Mesendoderm (in vitro differentiated cells): ENCODE results near the gene TEP1.
"Not testable (repeated sequence)": the region's sequence is repeated elsewhere in the genome, so short reads cannot be mapped to it uniquely, and the experiment has no call there.

ENCODE experiments used
- DNase-seq: peaks from one replicate; pipeline ENCODE4 v3.0.0; 2013
- H2AK5ac ChIP-seq: 2 replicates; pipeline ENCODE4 v1.6.1; 2013; ENCODE audit warnings: low read length, inconsistent platforms
- H2BK120ac ChIP-seq: 2 replicates; pipeline ENCODE4 v1.6.1; 2013; ENCODE audit warnings: low read depth, mild to moderate bottlenecking, low read length, moderate library complexity, mixed read lengths
- H2BK15ac ChIP-seq: replicated peaks from 2 replicates; pipeline ENCODE4 v1.6.1; 2013; ENCODE audit warnings: low read depth, mild to moderate bottlenecking, moderate library complexity
- H2BK5ac ChIP-seq: 2 replicates; pipeline ENCODE4 v1.6.1; 2013; ENCODE audit warnings: low read length, inconsistent platforms
- H3K18ac ChIP-seq: 2 replicates; pipeline ENCODE4 v1.6.1; 2013; ENCODE audit warnings: mild to moderate bottlenecking, low read length, mixed read lengths
- H3K23ac ChIP-seq: one replicate; pipeline ENCODE4 v1.6.1; 2013; ENCODE audit warnings: low read length
- H3K27ac ChIP-seq: 2 replicates; pipeline ENCODE4 v1.5.1; 2013; ENCODE audit warnings: low read depth, mild to moderate bottlenecking, inconsistent platforms, low read length, moderate library complexity
- H3K27me3 ChIP-seq: 2 replicates; pipeline ENCODE4 v1.6.1; 2013; ENCODE audit warnings: low read length, control low read depth, mild to moderate bottlenecking, inconsistent platforms; ENCODE audit not compliant: insufficient read depth, poor library complexity
- H3K36me3 ChIP-seq: 2 replicates; pipeline ENCODE4 v1.6.1; 2013; ENCODE audit warnings: low read length, inconsistent platforms; ENCODE audit not compliant: control insufficient read depth, insufficient read depth
- H3K4ac ChIP-seq: one replicate; pipeline ENCODE4 v1.6.1; 2013; ENCODE audit warnings: low read depth, mild to moderate bottlenecking, low read length, moderate library complexity
- H3K4me1 ChIP-seq: 2 replicates; pipeline ENCODE4 v1.6.1; 2013; ENCODE audit warnings: low read depth, low read length, inconsistent platforms; ENCODE audit not compliant: control insufficient read depth
- H3K4me2 ChIP-seq: 2 replicates; pipeline ENCODE4 v1.6.1; 2013; ENCODE audit warnings: low read length
- H3K4me3 ChIP-seq: 2 replicates; pipeline ENCODE4 v1.5.1; 2013; ENCODE audit warnings: mild to moderate bottlenecking, low read length
- H3K56ac ChIP-seq: one replicate; pipeline ENCODE4 v1.6.1; 2013; ENCODE audit warnings: low read length
- H3K79me1 ChIP-seq: 2 replicates; pipeline ENCODE4 v1.6.1; 2013; ENCODE audit warnings: low read length, inconsistent platforms
- H3K79me2 ChIP-seq: 2 replicates; pipeline ENCODE4 v1.6.1; 2013; ENCODE audit warnings: mild to moderate bottlenecking, low read length; ENCODE audit not compliant: control insufficient read depth, insufficient read depth
- H3K9ac ChIP-seq: 2 replicates; pipeline ENCODE4 v1.6.1; 2013; ENCODE audit warnings: low read length, inconsistent platforms
- H4K5ac ChIP-seq: one replicate; pipeline ENCODE4 v1.6.1; 2013; ENCODE audit warnings: low read length
- H4K8ac ChIP-seq: one replicate; pipeline ENCODE4 v1.6.1; 2013; ENCODE audit warnings: low read depth, mild to moderate bottlenecking, control low read depth, low read length, moderate library complexity
- WGBS: extraction: QIAGEN DNeasy Blood & Tissue Kit; methylation state at CpG from one replicate; pipeline ENCODE4 v1.1.7; 2013; ENCODE audit warnings: low lambda C conversion rate, missing lambda C conversion rate; ENCODE audit not compliant: insufficient coverage; ENCODE audit errors: extremely low coverage; 5-methylcytosine and 5-hydroxymethylcytosine counted together

The TEP1 gene

DNA sequence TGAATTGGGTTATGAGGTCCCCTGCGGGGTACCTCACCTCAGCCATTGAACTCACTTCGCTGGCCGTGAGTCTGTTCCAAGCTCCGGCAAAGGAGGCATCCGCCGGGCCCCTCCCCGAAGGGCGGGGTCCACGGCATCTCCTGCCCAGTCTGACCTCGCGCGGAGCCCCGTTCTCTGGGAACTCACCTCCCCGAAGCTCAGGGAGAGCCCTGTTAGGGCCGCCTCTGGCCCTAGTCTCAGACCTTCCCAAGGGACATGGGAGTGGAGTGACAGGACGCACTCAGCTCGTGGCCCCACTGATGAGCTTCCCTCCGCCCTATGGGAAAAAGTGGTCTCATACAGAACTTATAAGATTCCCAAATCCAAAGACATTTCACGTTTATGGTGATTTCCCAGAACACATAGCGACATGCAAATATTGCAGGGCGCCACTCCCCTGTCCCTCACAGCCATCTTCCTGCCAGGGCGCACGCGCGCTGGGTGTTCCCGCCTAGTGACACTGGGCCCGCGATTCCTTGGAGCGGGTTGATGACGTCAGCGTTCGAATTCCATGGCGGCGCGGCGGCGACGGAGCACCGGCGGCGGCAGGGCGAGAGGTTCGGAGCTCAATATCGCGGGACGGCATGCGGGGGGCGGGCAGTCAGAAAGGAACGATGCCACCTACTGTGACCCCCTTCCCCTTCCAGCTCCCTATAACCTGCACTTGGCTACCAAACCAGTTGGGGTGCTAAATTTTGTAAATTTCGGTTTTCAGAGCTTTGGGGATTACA, 70.0 kb downstream of the TEP1 start, which contains the start of gene PARP2:
PARP2 (plus strand) TSS at position 544 of the 770 bp plus-strand sequence; CDS start at position 551, 7 bp downstream.
- H3K27me3 ChIP-seq, result no peaks in the 10 kb centered on the region
- H3K36me3 ChIP-seq, result peaks cover 2% of the 10 kb centered on the region
- peak within 1 kb of the TSS; percentile 28 for H4K8ac ChIP-seq
- WGBS, result no CpG with 5 or more reads among the region's 50 CpGs
- no peak within 1 kb of the TSS for H4K5ac ChIP-seq
- no peaks in the 10 kb centered on the region for H3K4me1 ChIP-seq
- H3K56ac ChIP-seq, result peak within 1 kb of the TSS; percentile 92
- peak within 1 kb of the TSS; percentile 99 for H3K27ac ChIP-seq
- H2BK15ac ChIP-seq, result peak within 1 kb of the TSS; percentile 92
- H3K79me1 ChIP-seq, result peaks cover 2% of the 10 kb centered on the region
- H3K4me3 ChIP-seq, result peak within 1 kb of the TSS; percentile 81
- H3K79me2 ChIP-seq, result peaks cover 4% of the 10 kb centered on the region
- H2AK5ac ChIP-seq, result no peak within 1 kb of the TSS
- no peak within 1 kb of the TSS for H2BK120ac ChIP-seq
- H2BK5ac ChIP-seq, result peak within 1 kb of the TSS; percentile 87
- peak; percentile 100 for DNase-seq
- peak within 1 kb of the TSS; percentile 71 for H3K4me2 ChIP-seq
- H3K23ac ChIP-seq, result no peak within 1 kb of the TSS
- H3K9ac ChIP-seq, result peak within 1 kb of the TSS; percentile 86
- peak within 1 kb of the TSS; percentile 97 for H3K18ac ChIP-seq
- H3K4ac ChIP-seq, result peak within 1 kb of the TSS; percentile 96

GRCh38 chr14:20341646-20342045, 71.7 kb downstream of the TEP1 start:
- no peaks in the 10 kb centered on the region for H3K4me1 ChIP-seq
- peaks cover 1% of the 10 kb centered on the region for H3K36me3 ChIP-seq
- H2BK15ac ChIP-seq, result no peak overlapping the region
- peaks cover 2% of the 10 kb centered on the region for H3K79me1 ChIP-seq
- no peak overlapping the region for H3K4ac ChIP-seq
- no peaks in the 10 kb centered on the region for H3K27me3 ChIP-seq
- no peak overlapping the region for H4K5ac ChIP-seq
- H3K18ac ChIP-seq, result no peak overlapping the region
- no peak overlapping the region for H3K4me3 ChIP-seq
- no CpG with 5 or more reads among the region's 2 CpGs for WGBS
- H2AK5ac ChIP-seq, result no peak overlapping the region
- no peak overlapping the region for H2BK5ac ChIP-seq
- H3K23ac ChIP-seq, result no peak overlapping the region
- no peak overlapping the region for H3K4me2 ChIP-seq
- no peak overlapping the region for H3K9ac ChIP-seq
- H3K79me2 ChIP-seq, result peaks cover 4% of the 10 kb centered on the region
- H4K8ac ChIP-seq, result no peak overlapping the region
- no peak overlapping the region for H3K56ac ChIP-seq
- H3K27ac ChIP-seq, result no peak overlapping the region
- DNase-seq, result no peak
- no peak overlapping the region for H2BK120ac ChIP-seq

- not testable (repeated sequence) for H3K4me3 ChIP-seq, DNase-seq, H3K27ac ChIP-seq, H3K79me2 ChIP-seq, H4K8ac ChIP-seq, H3K56ac ChIP-seq, H3K27me3 ChIP-seq, H3K18ac ChIP-seq, H3K4ac ChIP-seq, H3K36me3 ChIP-seq, H3K4me2 ChIP-seq, H2BK15ac ChIP-seq, H2BK120ac ChIP-seq, H3K4me1 ChIP-seq, H2BK5ac ChIP-seq, H2AK5ac ChIP-seq, H3K9ac ChIP-seq, H3K79me1 ChIP-seq, H3K23ac ChIP-seq, H4K5ac ChIP-seq
- WGBS, result no CpG with 5 or more reads among the region's 4 CpGs
Measured at GRCh38 chr14:20341032-20341431, 72.3 kb downstream of the TEP1 start.

- Histone ChIP-seq H3K23ac (no peak overlapping the region), H3K9ac (no peak overlapping the region), H3K4me3 (no peak overlapping the region), H3K56ac (no peak overlapping the region), H3K79me1 (no peaks in the 10 kb centered on the region), H2BK5ac (no peak overlapping the region), H2BK15ac (no peak overlapping the region), H3K4ac (no peak overlapping the region), H3K4me2 (no peak overlapping the region), H3K4me1 (no peaks in the 10 kb centered on the region), H3K18ac (no peak overlapping the region), H3K27me3 (no peaks in the 10 kb centered on the region), H3K36me3 (no peaks in the 10 kb centered on the region), H3K79me2 (peaks cover 31% of the 10 kb centered on the region), H4K8ac (no peak overlapping the region), H3K27ac (no peak overlapping the region), H2BK120ac (no peak overlapping the region), H4K5ac (no peak overlapping the region), H2AK5ac (no peak overlapping the region)
- DNase-seq, result no peak
- no CpG with 5 or more reads among the region's 7 CpGs for WGBS
Measured at GRCh38 chr14:20334017-20334416, 79.3 kb downstream of the TEP1 start.

GRCh38 chr14:20333494-20333841, 79.8 kb downstream of the TEP1 start:
- no peak for DNase-seq
- WGBS, result no CpG with 5 or more reads among the region's 3 CpGs
- H3K23ac ChIP-seq, result no peak overlapping the region
- no peak overlapping the region for H2BK120ac ChIP-seq
- H3K4ac ChIP-seq, result no peak overlapping the region
- H4K5ac ChIP-seq, result no peak overlapping the region
- H3K79me2 ChIP-seq, result peaks cover 37% of the 10 kb centered on the region
- no peaks in the 10 kb centered on the region for H3K27me3 ChIP-seq
- no peak overlapping the region for H3K27ac ChIP-seq
- H2BK5ac ChIP-seq, result no peak overlapping the region
- H3K18ac ChIP-seq, result no peak overlapping the region
- no peak overlapping the region for H3K9ac ChIP-seq
- peaks cover 2% of the 10 kb centered on the region for H3K36me3 ChIP-seq
- no peak overlapping the region for H2AK5ac ChIP-seq
- H3K4me3 ChIP-seq, result no peak overlapping the region
- no peak overlapping the region for H2BK15ac ChIP-seq
- H3K79me1 ChIP-seq, result no peaks in the 10 kb centered on the region
- H4K8ac ChIP-seq, result no peak overlapping the region
- no peak overlapping the region for H3K56ac ChIP-seq
- H3K4me1 ChIP-seq, result no peaks in the 10 kb centered on the region
- no peak overlapping the region for H3K4me2 ChIP-seq
